WTC11 (cell line): ENCODE data around the gene DNAH11. TPM values are rescaled to one million over a fixed set of nuclear protein-coding genes. Genes with fewer than 3 reads are reported as not detected.

Experiments
- ATAC-seq: fragments of 200-7000 bp; cut with Tn5 transposase; 2 replicates; pipeline ENCODE4 v1.10.0; 2021; ENCODE audit warnings: mild to moderate bottlenecking, moderate library complexity
- CTCF ChIA-PET: fragments of 300-600 bp; sonication (Branson Sonifier 250); formaldehyde crosslinking; loops from one replicate; lab custom pipeline; 2021; ENCODE audit warnings: antibody characterized with exemption; lab: Charles Lee
- POLR2A ChIA-PET: fragments of 350-600 bp; sonication (Branson Sonifier 250); formaldehyde crosslinking; loops from one replicate; lab custom pipeline; 2021; ENCODE audit warnings: antibody characterized with exemption; lab: Charles Lee
- DNase-seq: peaks from one replicate; pipeline ENCODE4 v3.0.0; 2021; ENCODE audit warnings: low spot score
- H3K27ac Mint-ChIP-seq: 2 replicates; pipeline ENCODE4 v1.8.0; 2021; ENCODE audit warnings: mixed read lengths
- H3K27me3 Mint-ChIP-seq: 2 replicates; pipeline ENCODE4 v1.8.0; 2021; ENCODE audit warnings: low read depth, mild to moderate bottlenecking, moderate library complexity, mixed read lengths
- H3K36me3 Mint-ChIP-seq: 2 replicates; pipeline ENCODE4 v1.8.0; 2021; ENCODE audit warnings: mixed read lengths
- H3K4me1 Mint-ChIP-seq: 2 replicates; pipeline ENCODE4 v1.8.0; 2022; ENCODE audit warnings: mixed read lengths
- H3K4me3 Mint-ChIP-seq: 2 replicates; pipeline ENCODE4 v1.8.0; 2021; ENCODE audit warnings: mild to moderate bottlenecking, moderate library complexity, mixed read lengths
- H3K9me3 Mint-ChIP-seq: 2 replicates; pipeline ENCODE4 v1.8.0; 2021; ENCODE audit warnings: mixed read lengths
- CREB1 ChIP-seq: sonication (generic); formaldehyde crosslinking; IDR thresholded peaks from 2 replicates; pipeline ENCODE4 v1.8.0; 2023; ENCODE audit warnings: mild to moderate bottlenecking, missing genetic modification reagents
- ELF4 ChIP-seq: sonication (generic); formaldehyde crosslinking; IDR thresholded peaks from 2 replicates; pipeline ENCODE4 v1.8.1; 2022; ENCODE audit warnings: low read depth, mild to moderate bottlenecking, moderate library complexity, missing genetic modification reagents
- FOXJ3 ChIP-seq: sonication (generic); formaldehyde crosslinking; IDR thresholded peaks from 2 replicates; pipeline ENCODE4 v1.9.0; 2021; ENCODE audit warnings: missing genetic modification reagents, mild to moderate bottlenecking, borderline replicate concordance
- GABPB1 ChIP-seq: sonication (generic); formaldehyde crosslinking; IDR thresholded peaks from 2 replicates; pipeline ENCODE4 v1.8.1; 2023; ENCODE audit warnings: mild to moderate bottlenecking, missing genetic modification reagents
- JAZF1 ChIP-seq: fragments of 250-450 bp; sonication (Bioruptor Pico); IDR thresholded peaks from 2 replicates; pipeline ENCODE4 v1.9.0; 2021; ENCODE audit warnings: moderate library complexity, mild to moderate bottlenecking, inconsistent platforms
- KAT7 ChIP-seq: sonication (generic); formaldehyde crosslinking; IDR thresholded peaks from 2 replicates; pipeline ENCODE4 v1.8.1; 2023; ENCODE audit warnings: missing genetic modification reagents, mild to moderate bottlenecking, borderline replicate concordance
- MXD4 ChIP-seq: fragments of 250-450 bp; sonication (Bioruptor Pico); IDR thresholded peaks from 2 replicates; pipeline ENCODE4 v1.8.0; 2021; ENCODE audit warnings: mild to moderate bottlenecking, moderate library complexity, borderline replicate concordance
- MYBL2 ChIP-seq: sonication (generic); formaldehyde crosslinking; IDR thresholded peaks from 2 replicates; pipeline ENCODE4 v1.8.1; 2023; ENCODE audit warnings: mild to moderate bottlenecking, moderate library complexity, missing genetic modification reagents
- NR2C2 ChIP-seq: sonication (generic); formaldehyde crosslinking; IDR thresholded peaks from 2 replicates; pipeline ENCODE4 v1.8.0; 2022; ENCODE audit warnings: mild to moderate bottlenecking, missing genetic modification reagents
- RELA ChIP-seq: sonication (generic); formaldehyde crosslinking; IDR thresholded peaks from 2 replicates; pipeline ENCODE4 v1.8.1; 2022; ENCODE audit warnings: missing genetic modification reagents, mild to moderate bottlenecking, borderline replicate concordance
- SMAD3 ChIP-seq: sonication (generic); formaldehyde crosslinking; IDR thresholded peaks from 2 replicates; pipeline ENCODE4 v1.8.0; 2022; ENCODE audit warnings: missing genetic modification reagents, mild to moderate bottlenecking, borderline replicate concordance
- TEAD4 ChIP-seq: sonication (generic); formaldehyde crosslinking; IDR thresholded peaks from 2 replicates; pipeline ENCODE4 v1.8.0; 2022; ENCODE audit warnings: mild to moderate bottlenecking, missing genetic modification reagents
- ZBTB21 ChIP-seq: sonication (generic); formaldehyde crosslinking; IDR thresholded peaks from 2 replicates; pipeline ENCODE4 v1.8.1; 2023; ENCODE audit warnings: mild to moderate bottlenecking, missing genetic modification reagents, borderline replicate concordance
- ZNF232 ChIP-seq: sonication (generic); formaldehyde crosslinking; IDR thresholded peaks from 2 replicates; pipeline ENCODE4 v1.8.0; 2022; ENCODE audit warnings: mild to moderate bottlenecking, missing genetic modification reagents
- ZNF671 ChIP-seq: fragments of 250-450 bp; sonication (Bioruptor Pico); IDR thresholded peaks from 2 replicates; pipeline ENCODE4 v1.8.0; 2021; ENCODE audit warnings: mild to moderate bottlenecking
- total RNA-seq: library from RNA; stranded (reverse); gene quantifications from 3 replicates; pipeline ENCODE4 v1.2.3, GENCODE V29; 2021
- TF ChIP-seq, protein P1 (sequence below): fragments of 250-450 bp; sonication (Bioruptor Pico); IDR thresholded peaks from 2 replicates; pipeline ENCODE4 v2.1.2; 2022; ENCODE audit warnings: mild to moderate bottlenecking, moderate library complexity
- TF ChIP-seq, protein P2 (sequence below): sonication (generic); formaldehyde crosslinking; conservative IDR thresholded peaks from 2 replicates; pipeline ENCODE4 v1.8.1; 2022; ENCODE audit warnings: mild to moderate bottlenecking, missing genetic modification reagents
- TF ChIP-seq, protein P3 (sequence below): sonication (generic); formaldehyde crosslinking; conservative IDR thresholded peaks from 2 replicates; pipeline ENCODE4 v1.8.1; 2023; ENCODE audit warnings: mild to moderate bottlenecking, low read depth, missing genetic modification reagents, moderate library complexity
- TF ChIP-seq, protein P4 (sequence below): sonication (generic); formaldehyde crosslinking; IDR thresholded peaks from 2 replicates; pipeline ENCODE4 v1.8.1; 2023; ENCODE audit warnings: mild to moderate bottlenecking, missing genetic modification reagents, moderate library complexity
- TF ChIP-seq, protein P5 (sequence below): sonication (generic); formaldehyde crosslinking; IDR thresholded peaks from 2 replicates; pipeline ENCODE4 v1.8.1; 2022; ENCODE audit warnings: mild to moderate bottlenecking, missing genetic modification reagents, moderate library complexity, borderline replicate concordance
- TF ChIP-seq, protein P6 (sequence below): fragments of 250-450 bp; sonication (Bioruptor Pico); IDR thresholded peaks from 2 replicates; pipeline ENCODE4 v1.9.0; 2021; ENCODE audit warnings: mild to moderate bottlenecking
- TF ChIP-seq, protein P7 (sequence below): sonication (generic); formaldehyde crosslinking; IDR thresholded peaks from 2 replicates; pipeline ENCODE4 v1.8.1; 2022; ENCODE audit warnings: mild to moderate bottlenecking, moderate library complexity, missing genetic modification reagents

Gene DNAH11
- total RNA-seq, 1 experiment from 2014 or later: 6.4 TPM

DNA sequence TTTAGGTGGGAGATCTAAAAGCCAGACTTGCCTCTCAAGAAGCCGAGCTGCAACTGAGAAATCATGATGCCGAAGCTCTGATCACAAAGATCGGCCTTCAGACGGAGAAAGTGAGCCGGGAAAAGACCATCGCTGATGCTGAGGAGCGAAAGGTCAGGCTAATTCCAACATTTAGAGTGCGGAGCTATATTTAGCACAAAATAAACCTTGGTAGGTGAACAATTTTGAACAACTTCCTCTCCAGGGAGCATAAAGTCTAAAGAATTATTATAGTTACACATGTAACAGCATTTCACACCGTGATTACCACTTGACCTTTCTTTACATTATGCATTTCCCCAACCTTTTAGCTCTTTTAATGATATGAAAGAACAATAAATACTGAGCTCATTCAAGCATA is 236.1 kb downstream of the DNAH11 start:
- DNase-seq (no peak), ATAC-seq (no peak)
- CTCF ChIA-PET: interaction anchor here (2.5 kb wide), 1 partner anchor 12 kb away, joined by 9 read pairs; no protein-coding TSS in a partner anchor
- no peak overlapping the region for H3K27ac Mint-ChIP-seq
- POLR2A ChIA-PET: no interaction called here
- H3K4me3 Mint-ChIP-seq: no peak overlapping the region
- H3K27me3 Mint-ChIP-seq: peaks cover 3% of the 10 kb centered on the region; the same call in 1 of the 2 replicates
- no peaks in the 10 kb centered on the region for H3K36me3 Mint-ChIP-seq
- peaks cover 38% of the 10 kb centered on the region for H3K4me1 Mint-ChIP-seq
- TF ChIP-seq, protein P1, sequence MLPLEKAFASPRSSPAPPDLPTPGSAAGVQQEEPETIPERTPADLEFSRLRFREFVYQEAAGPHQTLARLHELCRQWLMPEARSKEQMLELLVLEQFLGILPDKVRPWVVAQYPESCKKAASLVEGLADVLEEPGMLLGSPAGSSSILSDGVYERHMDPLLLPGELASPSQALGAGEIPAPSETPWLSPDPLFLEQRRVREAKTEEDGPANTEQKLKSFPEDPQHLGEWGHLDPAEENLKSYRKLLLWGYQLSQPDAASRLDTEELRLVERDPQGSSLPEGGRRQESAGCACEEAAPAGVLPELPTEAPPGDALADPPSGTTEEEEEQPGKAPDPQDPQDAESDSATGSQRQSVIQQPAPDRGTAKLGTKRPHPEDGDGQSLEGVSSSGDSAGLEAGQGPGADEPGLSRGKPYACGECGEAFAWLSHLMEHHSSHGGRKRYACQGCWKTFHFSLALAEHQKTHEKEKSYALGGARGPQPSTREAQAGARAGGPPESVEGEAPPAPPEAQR: no peak
- no peak for TF ChIP-seq CREB1 (CRISPR knock-in tag)
- no peak for TF ChIP-seq MYBL2
- no peak for TF ChIP-seq KAT7 (CRISPR knock-in tag)
- TF ChIP-seq, protein P2, sequence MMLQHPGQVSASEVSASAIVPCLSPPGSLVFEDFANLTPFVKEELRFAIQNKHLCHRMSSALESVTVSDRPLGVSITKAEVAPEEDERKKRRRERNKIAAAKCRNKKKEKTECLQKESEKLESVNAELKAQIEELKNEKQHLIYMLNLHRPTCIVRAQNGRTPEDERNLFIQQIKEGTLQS (CRISPR knock-in tag): no peak
- H3K9me3 Mint-ChIP-seq: no peaks in the 10 kb centered on the region

DNA sequence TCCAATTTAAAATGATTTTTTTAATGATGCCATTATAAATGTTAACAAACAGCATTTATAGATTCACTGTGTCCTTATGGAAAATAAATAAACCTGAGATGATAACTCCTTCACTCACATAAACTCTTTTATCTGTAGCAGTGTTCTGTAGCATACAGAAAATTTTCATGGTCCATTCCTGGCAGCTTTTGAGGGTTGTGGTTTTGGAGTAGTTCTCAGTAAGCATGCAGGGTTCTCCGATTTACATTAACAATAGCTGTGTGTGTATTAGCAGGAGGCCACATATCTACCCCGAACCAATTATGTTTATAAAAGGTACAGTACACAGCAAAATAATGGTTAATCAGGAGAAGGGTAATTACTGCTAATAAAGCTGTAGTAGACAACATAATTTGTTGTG is 240.2 kb downstream of the DNAH11 start:
- CTCF ChIA-PET: no interaction called here
- H3K36me3 Mint-ChIP-seq: no peaks in the 10 kb centered on the region
- TF ChIP-seq, protein P3, sequence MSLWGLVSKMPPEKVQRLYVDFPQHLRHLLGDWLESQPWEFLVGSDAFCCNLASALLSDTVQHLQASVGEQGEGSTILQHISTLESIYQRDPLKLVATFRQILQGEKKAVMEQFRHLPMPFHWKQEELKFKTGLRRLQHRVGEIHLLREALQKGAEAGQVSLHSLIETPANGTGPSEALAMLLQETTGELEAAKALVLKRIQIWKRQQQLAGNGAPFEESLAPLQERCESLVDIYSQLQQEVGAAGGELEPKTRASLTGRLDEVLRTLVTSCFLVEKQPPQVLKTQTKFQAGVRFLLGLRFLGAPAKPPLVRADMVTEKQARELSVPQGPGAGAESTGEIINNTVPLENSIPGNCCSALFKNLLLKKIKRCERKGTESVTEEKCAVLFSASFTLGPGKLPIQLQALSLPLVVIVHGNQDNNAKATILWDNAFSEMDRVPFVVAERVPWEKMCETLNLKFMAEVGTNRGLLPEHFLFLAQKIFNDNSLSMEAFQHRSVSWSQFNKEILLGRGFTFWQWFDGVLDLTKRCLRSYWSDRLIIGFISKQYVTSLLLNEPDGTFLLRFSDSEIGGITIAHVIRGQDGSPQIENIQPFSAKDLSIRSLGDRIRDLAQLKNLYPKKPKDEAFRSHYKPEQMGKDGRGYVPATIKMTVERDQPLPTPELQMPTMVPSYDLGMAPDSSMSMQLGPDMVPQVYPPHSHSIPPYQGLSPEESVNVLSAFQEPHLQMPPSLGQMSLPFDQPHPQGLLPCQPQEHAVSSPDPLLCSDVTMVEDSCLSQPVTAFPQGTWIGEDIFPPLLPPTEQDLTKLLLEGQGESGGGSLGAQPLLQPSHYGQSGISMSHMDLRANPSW: no peak
- TF ChIP-seq, protein P4, sequence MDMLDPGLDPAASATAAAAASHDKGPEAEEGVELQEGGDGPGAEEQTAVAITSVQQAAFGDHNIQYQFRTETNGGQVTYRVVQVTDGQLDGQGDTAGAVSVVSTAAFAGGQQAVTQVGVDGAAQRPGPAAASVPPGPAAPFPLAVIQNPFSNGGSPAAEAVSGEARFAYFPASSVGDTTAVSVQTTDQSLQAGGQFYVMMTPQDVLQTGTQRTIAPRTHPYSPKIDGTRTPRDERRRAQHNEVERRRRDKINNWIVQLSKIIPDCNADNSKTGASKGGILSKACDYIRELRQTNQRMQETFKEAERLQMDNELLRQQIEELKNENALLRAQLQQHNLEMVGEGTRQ: no peak
- TF ChIP-seq SMAD3 (CRISPR knock-in tag) (no peak), JAZF1 (CRISPR knock-in tag) (no peak), ZNF671 (no peak), NR2C2 (CRISPR knock-in tag) (no peak), MXD4 (CRISPR knock-in tag) (no peak), ZBTB21 (CRISPR knock-in tag) (no peak), TEAD4 (CRISPR knock-in tag) (no peak), ZNF232 (CRISPR knock-in tag) (no peak), RELA (CRISPR knock-in tag) (no peak), FOXJ3 (CRISPR knock-in tag) (no peak), ELF4 (CRISPR knock-in tag) (no peak), GABPB1 (CRISPR knock-in tag) (no peak)
- TF ChIP-seq, protein P5, sequence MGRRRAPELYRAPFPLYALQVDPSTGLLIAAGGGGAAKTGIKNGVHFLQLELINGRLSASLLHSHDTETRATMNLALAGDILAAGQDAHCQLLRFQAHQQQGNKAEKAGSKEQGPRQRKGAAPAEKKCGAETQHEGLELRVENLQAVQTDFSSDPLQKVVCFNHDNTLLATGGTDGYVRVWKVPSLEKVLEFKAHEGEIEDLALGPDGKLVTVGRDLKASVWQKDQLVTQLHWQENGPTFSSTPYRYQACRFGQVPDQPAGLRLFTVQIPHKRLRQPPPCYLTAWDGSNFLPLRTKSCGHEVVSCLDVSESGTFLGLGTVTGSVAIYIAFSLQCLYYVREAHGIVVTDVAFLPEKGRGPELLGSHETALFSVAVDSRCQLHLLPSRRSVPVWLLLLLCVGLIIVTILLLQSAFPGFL (CRISPR knock-in tag): no peak
- TF ChIP-seq, protein P6, sequence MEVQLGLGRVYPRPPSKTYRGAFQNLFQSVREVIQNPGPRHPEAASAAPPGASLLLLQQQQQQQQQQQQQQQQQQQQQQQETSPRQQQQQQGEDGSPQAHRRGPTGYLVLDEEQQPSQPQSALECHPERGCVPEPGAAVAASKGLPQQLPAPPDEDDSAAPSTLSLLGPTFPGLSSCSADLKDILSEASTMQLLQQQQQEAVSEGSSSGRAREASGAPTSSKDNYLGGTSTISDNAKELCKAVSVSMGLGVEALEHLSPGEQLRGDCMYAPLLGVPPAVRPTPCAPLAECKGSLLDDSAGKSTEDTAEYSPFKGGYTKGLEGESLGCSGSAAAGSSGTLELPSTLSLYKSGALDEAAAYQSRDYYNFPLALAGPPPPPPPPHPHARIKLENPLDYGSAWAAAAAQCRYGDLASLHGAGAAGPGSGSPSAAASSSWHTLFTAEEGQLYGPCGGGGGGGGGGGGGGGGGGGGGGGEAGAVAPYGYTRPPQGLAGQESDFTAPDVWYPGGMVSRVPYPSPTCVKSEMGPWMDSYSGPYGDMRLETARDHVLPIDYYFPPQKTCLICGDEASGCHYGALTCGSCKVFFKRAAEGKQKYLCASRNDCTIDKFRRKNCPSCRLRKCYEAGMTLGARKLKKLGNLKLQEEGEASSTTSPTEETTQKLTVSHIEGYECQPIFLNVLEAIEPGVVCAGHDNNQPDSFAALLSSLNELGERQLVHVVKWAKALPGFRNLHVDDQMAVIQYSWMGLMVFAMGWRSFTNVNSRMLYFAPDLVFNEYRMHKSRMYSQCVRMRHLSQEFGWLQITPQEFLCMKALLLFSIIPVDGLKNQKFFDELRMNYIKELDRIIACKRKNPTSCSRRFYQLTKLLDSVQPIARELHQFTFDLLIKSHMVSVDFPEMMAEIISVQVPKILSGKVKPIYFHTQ (CRISPR knock-in tag): no peak
- TF ChIP-seq, protein P2 (CRISPR knock-in tag): no peak
- TF ChIP-seq, protein P7, sequence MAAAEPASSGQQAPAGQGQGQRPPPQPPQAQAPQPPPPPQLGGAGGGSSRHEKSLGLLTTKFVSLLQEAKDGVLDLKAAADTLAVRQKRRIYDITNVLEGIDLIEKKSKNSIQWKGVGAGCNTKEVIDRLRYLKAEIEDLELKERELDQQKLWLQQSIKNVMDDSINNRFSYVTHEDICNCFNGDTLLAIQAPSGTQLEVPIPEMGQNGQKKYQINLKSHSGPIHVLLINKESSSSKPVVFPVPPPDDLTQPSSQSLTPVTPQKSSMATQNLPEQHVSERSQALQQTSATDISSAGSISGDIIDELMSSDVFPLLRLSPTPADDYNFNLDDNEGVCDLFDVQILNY: no peak
- no peaks in the 10 kb centered on the region for H3K27me3 Mint-ChIP-seq
- H3K4me1 Mint-ChIP-seq: peaks cover 22% of the 10 kb centered on the region
- no peak overlapping the region for H3K4me3 Mint-ChIP-seq
- H3K9me3 Mint-ChIP-seq: no peaks in the 10 kb centered on the region
- POLR2A ChIA-PET: no interaction called here
- H3K27ac Mint-ChIP-seq: no peak overlapping the region
- no peak for ATAC-seq
- DNase-seq: no peak
